ENCODE measurements around the gene MYBPC2.

The MYBPC2 gene

DNA sequence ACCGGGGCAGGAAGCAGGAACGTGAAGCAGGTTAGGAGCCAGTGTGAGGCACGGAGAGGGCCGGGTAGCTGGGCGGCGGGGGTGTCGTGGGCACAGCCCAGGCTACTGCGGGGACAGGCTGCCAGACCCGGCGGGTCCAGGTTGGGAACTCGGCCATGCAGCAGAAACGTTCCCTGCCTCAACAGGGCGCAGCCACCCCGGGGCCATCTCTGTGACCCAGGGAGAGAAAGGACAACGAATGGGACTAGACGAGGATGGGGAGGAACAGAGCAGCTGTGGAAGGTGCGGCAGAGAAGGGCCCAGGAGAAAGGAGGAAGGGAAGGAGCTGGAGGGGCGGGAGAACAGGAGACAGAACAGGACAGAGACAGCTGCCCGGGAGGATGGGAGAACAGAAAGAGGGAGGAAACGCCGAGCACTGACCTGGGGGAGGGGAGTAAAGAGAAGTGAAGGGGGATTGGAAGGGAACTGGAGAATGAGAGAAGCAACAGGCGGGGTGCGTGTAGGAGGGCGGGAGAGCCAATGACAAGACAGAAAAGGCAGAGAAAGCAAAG lies 56.8 kb downstream of the MYBPC2 start:
- Mint-ChIP-seq H3K27me3 (no peaks in the 10 kb centered on the region), H3K4me1 (peaks cover 40% of the 10 kb centered on the region), H3K9me3 (no peaks in the 10 kb centered on the region), H3K27ac (no peak overlapping the region), H3K36me3 (peaks cover 4% of the 10 kb centered on the region), H3K4me3 (no peak overlapping the region)

GRCh38 chr19:50490411-50490811 lies 57.7 kb downstream of the MYBPC2 start:
- Mint-ChIP-seq H3K9me3 (no peaks in the 10 kb centered on the region), H3K36me3 (peaks cover 4% of the 10 kb centered on the region), H3K27ac (no peak overlapping the region), H3K4me1 (peaks cover 40% of the 10 kb centered on the region), H3K27me3 (no peaks in the 10 kb centered on the region), H3K4me3 (no peak overlapping the region)

DNA sequence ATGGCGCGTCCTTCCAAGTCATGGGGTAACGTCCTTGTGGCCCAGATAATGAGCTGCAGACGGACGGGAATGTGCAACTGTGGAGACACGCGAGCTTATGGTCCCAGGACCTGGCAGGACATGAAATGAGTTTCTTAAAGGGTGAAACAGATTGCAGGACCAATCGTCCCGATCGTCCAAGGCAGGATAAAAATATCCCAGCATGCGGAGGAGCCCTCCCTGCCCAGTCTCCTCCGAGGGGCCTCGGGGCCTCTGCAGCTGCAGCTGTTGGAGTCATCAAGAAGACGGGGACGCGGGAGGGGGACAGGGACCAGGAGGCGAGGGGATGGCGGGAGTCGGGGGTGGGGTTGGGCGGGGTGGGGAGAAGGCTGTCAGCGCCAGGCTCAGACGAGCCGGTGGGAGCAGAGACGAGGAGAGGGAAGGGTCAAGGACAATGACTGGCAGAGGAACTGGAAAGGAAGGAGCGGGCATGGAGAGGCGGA lies 58.3 kb downstream of the MYBPC2 start:
- Mint-ChIP-seq H3K27me3 (no peaks in the 10 kb centered on the region), H3K4me1 (peaks cover 40% of the 10 kb centered on the region), H3K27ac (no peak overlapping the region), H3K36me3 (peaks cover 4% of the 10 kb centered on the region), H3K9me3 (no peaks in the 10 kb centered on the region), H3K4me3 (no peak overlapping the region)

DNA sequence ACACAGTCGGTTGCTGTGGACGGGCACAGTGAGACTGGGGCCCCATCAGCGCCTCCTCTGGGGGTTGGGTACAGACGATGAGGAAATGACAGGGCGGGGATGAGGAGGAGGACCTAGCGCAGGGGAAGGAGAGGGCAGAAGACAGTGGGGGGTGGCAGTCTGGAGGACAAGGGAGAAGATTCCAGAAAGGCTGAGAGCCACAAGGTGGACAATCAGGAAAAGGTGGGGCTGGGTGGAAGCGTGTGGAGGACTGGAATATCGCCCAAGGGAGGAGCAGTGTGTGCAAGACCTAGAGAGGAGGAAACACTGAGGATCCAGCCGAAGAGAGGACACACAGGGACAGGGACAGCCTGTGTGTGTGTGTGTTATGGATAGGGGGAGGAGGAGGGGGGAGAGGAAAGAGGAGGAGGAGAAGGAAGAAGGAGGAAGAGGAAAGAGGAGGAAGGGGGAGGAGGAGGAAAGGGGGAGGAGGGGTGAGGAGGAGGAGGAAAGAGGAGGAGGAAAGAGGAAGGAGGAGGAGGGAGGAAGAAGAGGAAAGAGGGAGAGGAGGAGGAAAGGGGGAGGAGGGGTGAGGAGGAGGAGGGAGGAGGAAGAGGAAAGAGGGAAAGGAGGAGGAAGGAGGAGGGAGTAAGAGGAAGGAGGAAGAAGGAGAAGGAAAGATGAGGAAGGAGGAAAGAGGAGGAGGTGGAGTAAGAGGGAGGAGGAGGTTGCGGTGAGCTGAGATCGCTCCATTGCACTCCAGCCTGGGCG lies 59.8 kb downstream of the MYBPC2 start:
- H3K9me3 Mint-ChIP-seq, result no peaks in the 10 kb centered on the region
- peak overlapping the region; percentile 69 for H3K27ac Mint-ChIP-seq
- peak overlapping the region; percentile 54 for H3K4me3 Mint-ChIP-seq
- H3K36me3 Mint-ChIP-seq, result peaks cover 5% of the 10 kb centered on the region
- no peaks in the 10 kb centered on the region for H3K27me3 Mint-ChIP-seq
- peaks cover 36% of the 10 kb centered on the region for H3K4me1 Mint-ChIP-seq

DNA sequence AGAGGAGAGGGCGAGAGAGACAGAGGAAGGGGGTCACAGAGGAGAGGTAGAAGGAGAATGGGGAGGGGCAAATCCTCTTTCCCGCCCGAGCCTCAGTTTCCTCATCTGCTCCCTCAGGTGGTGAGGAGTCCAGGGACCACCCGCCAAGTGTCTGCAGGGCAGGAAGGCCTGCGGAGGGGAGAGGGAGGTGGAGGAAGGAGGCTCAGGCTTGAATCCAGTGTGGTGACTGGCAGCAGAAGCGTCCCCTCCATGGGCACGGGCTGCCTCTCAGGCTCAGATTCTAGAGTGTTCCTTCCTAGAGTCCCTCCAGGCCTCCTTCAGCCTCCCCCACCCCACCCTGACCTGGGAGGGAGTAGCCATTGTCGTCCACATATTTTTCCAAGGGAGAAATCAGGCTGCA lies 60.5 kb downstream of the MYBPC2 start:
- H3K4me1 Mint-ChIP-seq, result peaks cover 32% of the 10 kb centered on the region
- peaks cover 5% of the 10 kb centered on the region for H3K36me3 Mint-ChIP-seq
- H3K4me3 Mint-ChIP-seq, result no peak overlapping the region
- H3K27ac Mint-ChIP-seq, result no peak overlapping the region
- no peaks in the 10 kb centered on the region for H3K27me3 Mint-ChIP-seq
- H3K9me3 Mint-ChIP-seq, result no peaks in the 10 kb centered on the region

DNA sequence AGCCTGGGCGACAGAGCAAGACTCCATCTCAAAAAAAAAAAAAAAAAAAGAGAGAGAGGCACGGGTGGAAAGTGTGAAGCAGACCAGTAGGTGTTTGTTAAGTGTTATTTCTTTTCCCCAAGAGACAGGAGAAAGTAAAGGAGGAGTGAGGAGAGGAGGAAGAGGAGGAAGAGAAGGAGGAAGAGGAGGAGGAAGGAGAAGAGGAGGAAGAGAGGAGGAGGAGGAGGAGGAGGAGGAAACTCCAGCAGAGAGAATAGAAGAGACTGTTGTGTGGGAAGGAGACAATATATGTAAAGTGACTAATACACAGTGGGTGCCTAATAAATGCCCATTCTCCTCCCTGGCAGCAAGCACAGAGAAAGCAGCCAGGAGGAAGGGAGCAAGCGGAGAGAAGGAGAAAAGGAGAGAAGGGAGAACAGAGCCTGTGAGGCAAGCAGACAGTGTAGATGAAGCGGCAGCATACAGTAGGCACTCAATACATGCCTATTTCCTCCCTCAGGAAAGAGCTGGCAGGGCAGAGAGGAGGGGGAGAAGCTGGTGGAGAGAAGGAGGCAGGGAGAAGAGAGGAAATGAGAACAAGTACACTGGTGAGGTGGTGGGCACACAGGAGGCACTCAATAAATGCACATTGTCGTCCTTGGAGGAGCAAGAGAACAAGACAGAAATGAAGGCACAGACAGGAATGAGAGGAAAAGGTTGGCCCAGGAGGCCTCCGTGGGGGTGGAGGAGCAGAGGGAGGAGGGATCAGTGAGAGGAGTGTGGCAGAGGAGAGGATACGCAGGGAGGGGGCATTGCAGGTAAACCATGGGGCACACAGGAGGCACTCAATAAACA lies 61.7 kb downstream of the MYBPC2 start:
- peaks cover 24% of the 10 kb centered on the region for H3K4me1 Mint-ChIP-seq
- no peaks in the 10 kb centered on the region for H3K27me3 Mint-ChIP-seq
- no peak overlapping the region for H3K27ac Mint-ChIP-seq

GRCh38 chr19:50495020-50495531 lies 62.4 kb downstream of the MYBPC2 start:
- Mint-ChIP-seq H3K27ac (no peak overlapping the region), H3K36me3 (peaks cover 1% of the 10 kb centered on the region)

More for the DNA sequence above, 61.7 kb downstream of the MYBPC2 start:
- Mint-ChIP-seq H3K36me3 (peaks cover 1% of the 10 kb centered on the region), H3K4me3 (no peak overlapping the region), H3K9me3 (no peaks in the 10 kb centered on the region)

DNA sequence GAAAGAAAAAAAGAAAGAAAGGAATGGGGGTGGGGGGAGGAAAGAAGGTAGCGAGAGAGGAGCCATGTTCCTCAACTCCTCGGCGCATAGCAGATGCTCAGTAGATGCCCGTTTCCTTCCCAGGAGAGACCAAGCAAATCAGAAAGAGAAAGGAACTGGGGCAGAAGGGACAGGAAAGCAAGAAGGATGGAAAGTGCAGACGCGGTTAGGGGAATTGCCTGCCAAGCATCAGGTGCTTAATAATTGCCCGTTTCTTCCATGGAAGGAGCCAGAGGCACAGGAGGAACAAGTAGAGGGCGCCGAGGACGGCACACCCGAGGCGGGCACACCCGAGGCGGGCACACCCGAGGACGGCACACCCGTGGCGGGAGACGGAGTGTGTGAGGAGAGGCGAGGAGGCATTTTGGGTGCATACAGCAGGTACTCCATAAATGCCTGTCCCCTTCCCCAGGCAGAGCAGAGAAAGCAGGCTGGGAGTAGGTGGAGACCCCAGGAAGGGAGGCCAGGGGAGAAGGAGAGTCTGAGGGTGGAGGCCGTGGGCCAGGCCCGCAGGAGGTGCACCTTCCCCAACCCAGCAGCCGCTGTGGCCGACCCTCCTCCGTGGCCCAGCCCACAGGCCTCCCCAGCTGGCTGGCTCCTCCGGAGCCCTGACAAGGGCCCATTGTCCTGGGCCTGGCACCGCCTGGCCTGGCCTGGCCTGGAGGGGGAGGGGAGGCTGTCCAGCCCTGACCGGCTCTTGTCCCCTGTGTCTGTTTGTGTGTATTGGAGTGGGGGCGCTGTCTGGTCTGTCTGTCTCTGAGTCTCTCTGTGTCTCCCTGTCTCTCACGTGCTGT lies 63.7 kb downstream of the MYBPC2 start:
- H3K4me1 Mint-ChIP-seq, result peaks cover 12% of the 10 kb centered on the region
- H3K27ac Mint-ChIP-seq, result no peak overlapping the region
- H3K9me3 Mint-ChIP-seq, result no peaks in the 10 kb centered on the region
- no peak overlapping the region for H3K4me3 Mint-ChIP-seq
- no peaks in the 10 kb centered on the region for H3K27me3 Mint-ChIP-seq
- peaks cover 1% of the 10 kb centered on the region for H3K36me3 Mint-ChIP-seq

More at GRCh38 chr19:50495020-50495531, 62.4 kb downstream of the MYBPC2 start:
- peaks cover 24% of the 10 kb centered on the region for H3K4me1 Mint-ChIP-seq
- no peaks in the 10 kb centered on the region for H3K27me3 Mint-ChIP-seq
- no peak overlapping the region for H3K4me3 Mint-ChIP-seq
- H3K9me3 Mint-ChIP-seq, result no peaks in the 10 kb centered on the region

DNA sequence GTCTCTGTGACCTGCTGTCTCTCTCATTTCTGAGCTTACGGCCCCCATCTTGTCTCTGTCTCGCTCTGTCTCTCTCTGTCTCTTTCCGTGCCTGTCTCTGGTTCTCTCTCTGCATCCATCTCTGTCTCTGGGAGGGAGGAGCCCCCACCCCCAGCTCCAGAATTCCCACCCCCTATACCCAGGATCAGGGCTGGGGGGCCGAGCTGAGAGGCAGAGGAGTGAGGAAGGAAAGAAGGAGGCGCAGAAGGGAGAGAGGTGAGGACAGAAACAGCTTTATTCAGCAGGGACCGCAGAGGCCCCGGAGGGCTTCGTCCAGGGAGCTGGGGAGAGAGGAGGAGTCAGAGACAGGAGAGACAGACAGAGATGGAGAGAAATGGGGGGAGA lies 64.3 kb downstream of the MYBPC2 start:
- Mint-ChIP-seq H3K27ac (no peak overlapping the region), H3K4me3 (no peak overlapping the region), H3K9me3 (no peaks in the 10 kb centered on the region), H3K36me3 (peaks cover 1% of the 10 kb centered on the region), H3K27me3 (no peaks in the 10 kb centered on the region), H3K4me1 (peaks cover 6% of the 10 kb centered on the region)

GRCh38 chr19:50498219-50499056 lies 65.7 kb downstream of the MYBPC2 start:
- no peaks in the 10 kb centered on the region for H3K4me1 Mint-ChIP-seq
- H3K4me3 Mint-ChIP-seq, result no peak overlapping the region
- H3K36me3 Mint-ChIP-seq, result peaks cover 1% of the 10 kb centered on the region
- H3K27me3 Mint-ChIP-seq, result no peaks in the 10 kb centered on the region
- H3K9me3 Mint-ChIP-seq, result no peaks in the 10 kb centered on the region
- H3K27ac Mint-ChIP-seq, result no peak overlapping the region

DNA sequence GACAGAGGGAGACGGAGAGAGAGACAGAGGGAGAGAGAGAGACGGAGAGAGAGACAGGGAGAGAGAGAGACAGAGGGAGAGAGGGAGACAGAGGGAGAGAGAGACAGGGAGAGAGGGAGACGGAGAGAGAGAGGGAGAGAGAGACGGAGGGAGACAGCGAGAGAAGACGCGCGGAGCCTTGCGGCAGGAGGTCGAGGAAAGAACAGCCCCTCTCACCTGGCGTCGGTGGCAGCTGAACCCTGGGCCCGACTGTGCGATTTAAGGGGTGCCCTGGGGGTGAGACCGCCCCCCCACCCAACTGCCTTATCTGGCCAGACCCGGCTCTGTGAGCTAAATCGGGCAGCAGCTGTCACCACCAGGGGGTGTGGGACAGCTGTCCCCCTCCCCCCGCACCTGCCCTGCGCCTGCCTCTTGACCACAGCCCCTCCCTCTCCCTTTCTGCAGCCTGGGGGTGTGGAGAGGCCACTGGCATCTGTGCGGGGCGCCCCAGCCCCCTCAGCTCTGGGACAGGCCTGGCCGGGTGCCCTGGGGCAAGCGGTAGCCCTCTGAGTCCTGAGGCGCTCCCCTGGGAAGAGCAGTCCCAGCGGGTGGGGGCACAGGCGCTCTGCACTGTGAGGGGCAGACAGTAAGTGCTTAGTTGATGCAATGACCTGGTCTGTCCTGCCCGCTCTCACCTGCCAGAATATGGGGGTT lies 67.5 kb downstream of the MYBPC2 start:
- Mint-ChIP-seq H3K27me3 (no peaks in the 10 kb centered on the region), H3K4me3 (no peak overlapping the region), H3K4me1 (no peaks in the 10 kb centered on the region), H3K9me3 (no peaks in the 10 kb centered on the region), H3K27ac (no peak overlapping the region), H3K36me3 (peaks cover 1% of the 10 kb centered on the region)

GRCh38 chr19:50500753-50501151 lies 68.1 kb downstream of the MYBPC2 start:
- Mint-ChIP-seq H3K36me3 (peaks cover 1% of the 10 kb centered on the region), H3K4me3 (no peak overlapping the region), H3K27me3 (no peaks in the 10 kb centered on the region), H3K4me1 (no peaks in the 10 kb centered on the region), H3K27ac (no peak overlapping the region), H3K9me3 (no peaks in the 10 kb centered on the region)

DNA sequence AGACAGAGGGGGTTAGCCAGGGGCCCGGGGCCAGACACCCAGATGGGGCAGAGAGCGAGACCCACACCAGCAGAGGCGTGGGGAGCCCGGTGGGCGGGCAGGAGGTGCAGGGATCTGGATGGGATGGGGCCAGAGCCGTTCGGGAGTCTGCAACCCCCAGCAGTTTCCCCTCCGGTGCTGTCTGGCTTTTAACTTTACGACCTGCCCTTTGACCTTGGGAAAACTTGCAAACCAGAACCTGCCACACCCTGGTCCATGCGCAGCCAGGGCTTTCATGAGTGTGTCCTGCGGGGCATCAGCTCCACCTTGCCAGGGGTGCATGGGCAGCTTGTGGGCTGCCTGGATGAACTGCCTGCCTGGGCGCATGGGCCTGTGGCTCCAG lies 68.5 kb downstream of the MYBPC2 start:
- Mint-ChIP-seq H3K4me3 (no peak overlapping the region), H3K4me1 (no peaks in the 10 kb centered on the region), H3K27ac (no peak overlapping the region), H3K27me3 (no peaks in the 10 kb centered on the region), H3K36me3 (peaks cover 1% of the 10 kb centered on the region), H3K9me3 (no peaks in the 10 kb centered on the region)
